Measurements from ENCODE around the gene GRM4. TPM values are rescaled to one million over a fixed set of nuclear protein-coding genes. Genes with fewer than 3 reads are reported as not detected.

The GRM4 gene
- total RNA-seq, 1 experiment from 2014 or later = 4.9 TPM

DNA sequence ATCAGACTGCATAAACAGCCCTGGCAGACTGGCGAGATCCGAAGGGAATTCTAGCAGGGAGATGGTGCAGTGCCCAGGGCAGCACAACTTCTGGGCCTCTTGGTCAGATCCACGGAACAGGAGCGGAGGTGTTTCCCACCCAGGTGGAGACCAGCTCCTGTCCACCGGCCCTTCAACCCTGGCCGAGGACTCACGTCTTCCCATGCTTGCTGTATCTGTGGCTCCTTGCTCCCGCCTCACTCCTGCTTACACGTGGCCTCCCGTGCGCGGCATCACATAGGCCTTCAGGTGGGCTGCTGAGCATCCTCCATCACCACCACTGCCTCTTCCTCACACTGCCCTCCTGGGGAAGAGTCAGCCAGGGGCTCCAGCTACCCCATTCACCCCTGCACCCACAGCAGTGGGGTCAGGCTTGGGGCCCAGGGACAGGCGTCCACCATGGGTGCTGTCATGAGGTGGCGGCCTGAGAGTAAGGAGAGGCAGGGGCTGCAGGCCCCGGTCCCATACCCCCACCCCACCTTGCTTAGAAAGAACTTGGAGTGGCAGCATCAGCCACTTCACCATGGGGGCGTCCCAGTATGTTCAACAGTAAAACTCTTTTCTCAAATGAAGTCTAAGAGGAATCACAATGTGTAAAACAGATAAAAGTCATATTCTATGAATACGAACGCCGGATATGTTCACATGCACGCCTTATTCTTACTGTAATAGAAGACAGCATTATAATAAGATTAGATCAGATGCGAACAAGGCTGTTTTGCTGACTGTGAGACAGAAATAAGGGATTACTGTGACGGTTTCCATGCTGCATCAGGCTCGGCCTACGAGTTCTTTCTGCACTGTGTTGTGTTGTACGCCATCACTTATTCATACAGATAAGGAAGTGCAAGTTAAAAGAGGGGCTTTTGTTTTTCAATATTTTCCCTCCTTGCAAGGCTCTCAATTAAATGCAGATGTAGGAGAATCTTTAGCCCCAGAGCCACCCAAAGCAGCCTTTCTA lies 165.4 kb downstream of the GRM4 start:
- no peak for DNase-seq (ENCODE audit: low spot score)
- in situ Hi-C loops (cut with HindIII; ENCODE audit: low sequenced_read_pairs) = no loop called here

GRCh38 chr6:33979750-33980149 lies 166.1 kb downstream of the GRM4 start:
- in situ Hi-C loops (cut with HindIII; ENCODE audit: low sequenced_read_pairs) = no loop called here

GRCh38 chr6:33978412-33979150 lies 167.3 kb downstream of the GRM4 start:
- in situ Hi-C loops (cut with HindIII; ENCODE audit: low sequenced_read_pairs) = no loop called here
- no peak for DNase-seq (ENCODE audit: low spot score)

More at GRCh38 chr6:33979750-33980149, 166.1 kb downstream of the GRM4 start:
- DNase-seq (ENCODE audit: low spot score) = no peak

DNA sequence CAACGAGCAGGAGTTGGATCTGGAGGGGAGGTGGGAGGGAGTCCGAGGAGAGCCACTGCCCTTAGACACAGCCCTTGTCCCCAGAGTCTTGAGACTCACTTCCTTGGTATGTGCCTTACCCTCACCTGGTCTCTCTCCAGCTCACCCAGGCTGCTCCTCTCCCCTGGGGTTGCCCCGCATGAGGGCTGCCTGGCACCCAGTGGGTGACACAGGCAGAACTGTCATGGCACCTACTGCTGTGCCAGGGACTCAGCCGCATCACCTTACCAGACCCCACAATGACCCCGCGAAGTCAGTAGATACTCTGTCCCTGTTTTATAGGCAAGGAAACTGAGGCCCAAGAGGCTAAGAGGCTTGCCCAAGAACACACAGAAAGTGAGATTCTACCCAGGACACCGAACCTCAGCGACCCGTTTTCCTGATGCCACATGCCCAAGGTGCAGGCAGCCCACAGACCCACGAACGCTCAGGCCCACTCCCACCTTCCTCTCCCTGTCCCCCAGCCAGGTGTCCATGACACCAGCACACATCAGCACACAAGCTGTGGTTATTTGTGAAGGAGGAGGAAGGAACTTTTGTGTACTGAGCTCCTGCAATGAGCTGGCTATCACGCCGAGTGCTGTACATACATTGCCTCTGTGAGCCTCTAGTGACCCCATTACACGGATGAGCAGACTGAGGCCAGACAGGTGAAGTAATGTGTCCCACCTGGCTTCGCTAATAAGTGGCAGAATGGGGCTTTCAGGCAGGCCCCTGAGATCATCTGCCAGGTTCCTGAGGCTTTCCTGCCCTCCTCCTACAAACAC lies 168.1 kb downstream of the GRM4 start:
- in situ Hi-C loops (cut with HindIII; ENCODE audit: low sequenced_read_pairs) = no loop called here
- DNase-seq (ENCODE audit: low spot score) = no peak

- in situ Hi-C loops (cut with HindIII; ENCODE audit: low sequenced_read_pairs) = no loop called here
- no peak for DNase-seq (ENCODE audit: low spot score)
These were observed 169.2 kb downstream of the GRM4 start for GRCh38 chr6:33976437-33977360.

DNA sequence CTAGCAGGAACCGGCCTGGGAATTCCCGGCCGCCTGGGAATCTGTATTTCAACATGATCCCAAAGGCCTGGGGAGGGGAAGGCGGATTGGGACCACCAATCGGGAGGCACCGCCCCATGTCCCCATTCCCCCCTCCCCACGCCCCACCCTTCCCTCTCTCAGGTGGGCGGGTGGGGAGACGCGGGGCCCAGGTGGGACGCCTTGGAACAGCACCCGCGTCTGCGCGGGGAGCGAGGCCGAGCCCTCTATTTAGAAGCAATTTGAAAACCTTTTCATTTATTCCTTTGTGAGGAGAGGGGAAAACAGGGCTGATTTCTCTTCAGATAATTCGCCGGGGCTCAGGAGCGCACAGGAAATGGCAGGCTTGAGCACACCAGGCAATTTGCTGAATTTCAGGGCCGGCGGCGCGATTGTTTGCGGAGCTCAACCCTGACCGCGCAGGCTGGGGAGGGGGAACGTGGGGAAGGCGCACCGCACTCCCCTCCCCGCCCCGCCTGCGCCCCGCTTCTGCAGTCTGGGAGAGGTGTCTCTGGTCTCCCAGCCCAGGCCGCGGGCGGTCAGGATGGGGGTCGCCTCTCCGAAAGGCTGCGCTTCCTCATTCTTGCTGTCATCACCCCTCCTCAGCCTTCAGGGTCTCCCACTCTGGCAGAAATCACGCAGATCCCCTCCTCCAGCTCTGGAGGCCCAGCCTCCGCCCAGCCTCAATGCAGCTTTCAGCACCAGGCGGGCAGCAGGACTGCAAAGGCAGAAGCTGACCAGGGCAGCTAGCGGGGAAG lies 170.0 kb downstream of the GRM4 start:
- in situ Hi-C loops (cut with HindIII; ENCODE audit: low sequenced_read_pairs) = no loop called here
- no peak for DNase-seq (ENCODE audit: low spot score)

GRCh38 chr6:33974471-33974870 lies 171.4 kb downstream of the GRM4 start:
- DNase-seq (ENCODE audit: low spot score) = no peak
- in situ Hi-C loops (cut with HindIII; ENCODE audit: low sequenced_read_pairs) = no loop called here

DNA sequence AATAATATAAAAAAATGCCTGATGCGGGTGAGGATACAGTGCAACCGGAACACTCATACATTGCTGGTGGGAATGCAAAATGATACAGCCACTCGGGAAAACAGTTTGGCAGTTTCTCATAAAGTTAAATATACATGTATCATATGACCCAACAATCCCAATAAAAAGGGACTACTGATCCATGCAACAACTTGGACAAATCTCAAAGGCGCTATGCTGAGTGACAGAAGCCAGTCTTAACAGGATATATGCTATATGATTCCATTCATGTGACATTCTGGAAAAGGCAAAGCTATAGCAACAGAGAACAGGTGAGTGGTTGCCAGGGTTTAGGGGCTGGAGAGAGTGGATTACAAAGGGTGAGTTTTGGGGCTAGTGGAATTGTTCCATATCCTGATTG lies 171.9 kb downstream of the GRM4 start:
- in situ Hi-C loops (cut with HindIII; ENCODE audit: low sequenced_read_pairs) = no loop called here
- DNase-seq (ENCODE audit: low spot score) = no peak

DNA sequence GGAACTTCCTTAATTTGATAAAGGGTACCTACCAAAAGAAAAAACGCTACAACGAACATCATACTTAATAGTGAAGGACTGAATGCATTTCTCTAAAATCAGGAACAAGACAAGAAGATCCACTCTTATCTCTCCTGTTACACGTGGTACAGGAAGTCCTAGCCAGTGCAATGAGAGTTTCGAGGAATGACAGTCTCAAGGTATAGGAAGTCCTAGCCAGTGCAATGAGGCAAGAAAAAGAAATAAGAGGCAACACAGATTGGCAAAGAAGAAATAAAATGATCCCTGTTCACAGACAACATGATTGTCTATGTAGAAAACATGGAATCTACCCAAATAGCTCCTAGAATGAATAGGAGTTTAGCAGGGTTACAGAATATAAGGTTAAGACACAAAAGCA lies 174.3 kb downstream of the GRM4 start:
- in situ Hi-C loops (cut with HindIII; ENCODE audit: low sequenced_read_pairs) = no loop called here
- DNase-seq (ENCODE audit: low spot score) = no peak

Other genes starting within 250 kb of the GRM4 start
- 321 and 360 TPM in 2 replicates for gene HMGA1, start 90.8 kb upstream of the GRM4 start, total RNA-seq (2014; rRNA removed; shearing (Covaris generic))
- 15.0 and 17.2 TPM in 2 replicates for gene SMIM29, start 102.9 kb upstream of the GRM4 start, total RNA-seq (2014; rRNA removed; shearing (Covaris generic))
- gene NUDT3, start 246.6 kb upstream of the GRM4 start, total RNA-seq (2014; rRNA removed; shearing (Covaris generic)) = 8.1 and 10.6 TPM in 2 replicates